ENCODE data around the gene WRNIP1.

The WRNIP1 gene

DNA sequence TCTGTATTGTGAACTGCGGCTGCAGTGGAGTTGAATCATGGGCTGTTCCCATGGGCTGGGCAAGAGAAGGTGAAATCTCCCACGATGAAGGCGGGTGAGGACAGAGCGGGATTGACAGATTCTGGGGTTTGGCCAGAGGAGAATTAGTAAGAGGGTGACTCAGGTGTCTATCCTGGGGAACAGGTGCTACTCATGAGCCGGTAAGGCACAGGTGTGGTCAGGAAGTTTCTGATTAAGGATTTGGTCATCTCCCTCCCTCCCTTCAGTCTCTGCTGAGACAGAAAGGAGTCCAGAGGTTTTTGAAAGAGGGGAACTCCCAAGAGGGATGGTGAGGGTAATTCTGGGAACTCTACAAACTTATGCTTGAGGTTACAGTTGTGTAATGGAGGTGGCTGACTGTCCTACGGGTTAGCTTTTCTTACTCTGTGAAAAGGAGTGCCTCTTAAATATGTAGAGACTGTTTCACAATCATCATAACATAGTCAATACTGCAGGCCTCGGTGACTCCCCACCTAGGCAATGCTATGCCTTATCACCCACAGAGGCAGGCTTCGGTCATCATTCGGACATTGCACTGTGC, 45.0 kb downstream of the WRNIP1 start:
- DNase-seq = no peak

- DNase-seq = no peak
These were observed 47.5 kb downstream of the WRNIP1 start for GRCh38 chr6:2812695-2813094.

DNA sequence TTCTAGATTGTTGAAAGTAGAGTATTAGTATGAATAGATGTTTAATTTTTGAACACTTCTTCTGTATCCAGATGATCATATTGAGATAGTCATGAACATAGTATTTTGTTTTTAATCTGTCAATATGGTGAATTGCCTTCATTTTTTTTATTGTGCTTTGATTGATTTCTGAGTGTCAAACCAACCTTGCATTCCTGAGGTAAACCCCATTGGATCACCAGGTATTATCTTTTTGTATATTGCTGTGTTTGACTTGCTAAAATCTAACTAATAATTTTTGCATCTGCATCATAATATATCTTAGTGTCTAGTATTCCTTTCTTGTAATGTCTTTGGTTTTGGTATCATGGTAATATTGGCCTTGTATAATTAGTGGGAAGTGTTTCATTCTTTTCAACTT, 51.0 kb downstream of the WRNIP1 start:
- no peak for DNase-seq

- no peak for DNase-seq
These were observed 52.8 kb downstream of the WRNIP1 start for GRCh38 chr6:2817903-2818443.

DNA sequence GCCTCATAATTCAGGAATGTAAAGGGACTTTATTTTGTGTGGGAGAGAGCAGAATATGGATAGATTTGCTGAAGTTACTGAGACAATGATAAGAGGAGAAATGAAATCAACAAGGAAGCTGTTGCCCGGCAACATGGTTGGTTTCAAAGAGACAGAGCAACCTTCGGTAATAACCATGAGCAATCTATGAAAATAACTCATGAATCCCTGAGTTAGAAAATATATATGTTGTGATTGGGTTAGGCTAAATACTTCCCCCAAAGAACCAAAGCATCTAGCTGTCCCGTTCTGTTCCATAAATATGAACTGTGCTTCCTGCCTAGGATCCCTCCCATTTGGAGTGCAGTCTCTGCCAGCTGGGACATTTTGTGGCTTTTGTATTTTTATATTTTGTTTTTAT, 53.4 kb downstream of the WRNIP1 start:
- DNase-seq = no peak

DNA sequence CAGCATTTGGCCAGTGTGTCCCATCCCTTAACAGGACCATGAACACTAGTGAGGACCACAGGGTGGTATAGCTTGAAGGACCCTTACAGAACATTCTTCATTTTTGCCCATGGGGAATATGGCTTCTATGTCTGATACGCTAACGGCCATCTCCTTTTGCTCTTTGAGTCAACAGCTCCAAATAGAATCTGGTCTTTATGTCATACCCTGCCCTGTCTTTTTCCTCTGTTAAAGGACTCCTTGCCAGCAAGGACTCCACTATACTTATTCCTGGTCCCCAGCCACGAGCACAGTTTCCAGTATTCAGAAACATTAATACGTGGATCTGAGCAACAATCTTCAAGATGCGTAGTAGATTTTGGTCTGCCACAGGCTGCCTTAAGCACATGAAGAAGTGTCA, 53.9 kb downstream of the WRNIP1 start:
- no peak for DNase-seq

GRCh38 chr6:2819978-2820377, 54.8 kb downstream of the WRNIP1 start:
- DNase-seq = no peak

- no peak for DNase-seq
These were observed 55.2 kb downstream of the WRNIP1 start for GRCh38 chr6:2820415-2820814.

GRCh38 chr6:2821554-2821953, 56.4 kb downstream of the WRNIP1 start:
- no peak for DNase-seq

DNA sequence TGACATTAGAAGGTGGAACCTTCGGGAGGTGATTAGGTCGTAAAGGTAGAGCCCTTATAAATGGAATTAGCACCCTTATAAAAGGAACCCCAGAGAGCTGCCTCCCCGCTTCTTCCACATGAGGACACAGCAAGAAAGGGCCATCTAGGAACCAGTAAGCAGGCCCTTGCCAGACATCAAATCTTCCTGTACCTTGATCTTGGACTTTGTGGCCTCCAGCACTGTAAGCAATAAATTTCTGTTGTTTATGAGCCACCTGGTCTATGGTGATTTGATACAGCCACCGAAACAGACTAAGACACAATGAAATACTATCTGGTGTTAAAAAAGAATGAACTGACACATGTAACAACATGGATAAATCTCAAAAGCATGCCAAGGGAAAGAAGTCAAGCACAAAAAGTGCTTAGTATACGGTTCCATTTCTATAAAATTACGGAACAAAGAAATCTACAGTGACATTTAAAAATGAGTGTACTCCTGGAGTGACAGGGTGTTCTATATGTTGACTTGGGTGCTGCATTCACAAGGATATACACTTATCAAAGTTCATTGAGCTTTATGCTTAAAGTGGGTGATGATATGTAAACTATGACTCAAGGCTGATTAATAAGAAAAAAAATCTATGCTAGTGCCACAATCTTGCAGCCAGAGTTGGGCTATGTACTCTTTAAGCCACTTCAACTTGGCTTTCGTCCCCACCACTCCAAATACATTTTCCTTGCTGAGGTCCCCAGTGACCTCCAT, 58.1 kb downstream of the WRNIP1 start:
- DNase-seq = no peak

- no peak for DNase-seq
These were observed 60.9 kb downstream of the WRNIP1 start for GRCh38 chr6:2826131-2826530.

DNA sequence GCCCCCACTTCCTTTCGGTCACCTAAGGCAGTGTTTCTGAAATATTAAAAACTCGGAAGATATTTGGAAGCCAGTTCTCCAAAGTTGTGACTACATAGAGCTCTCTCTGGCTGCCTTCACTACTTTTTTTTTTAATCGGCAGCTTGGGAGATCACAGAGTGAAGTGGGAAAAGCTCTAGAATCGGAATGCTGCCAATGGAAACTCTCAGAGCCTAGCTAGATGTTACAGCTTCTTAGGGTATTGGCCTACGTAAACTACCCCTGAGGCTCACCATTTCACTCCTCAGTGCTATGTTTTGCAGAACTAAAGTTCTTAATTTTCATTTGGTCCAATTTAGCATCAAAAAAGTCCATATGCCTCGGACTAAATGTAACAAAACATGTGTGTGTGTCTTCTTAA, 61.9 kb downstream of the WRNIP1 start:
- no peak for DNase-seq

DNA sequence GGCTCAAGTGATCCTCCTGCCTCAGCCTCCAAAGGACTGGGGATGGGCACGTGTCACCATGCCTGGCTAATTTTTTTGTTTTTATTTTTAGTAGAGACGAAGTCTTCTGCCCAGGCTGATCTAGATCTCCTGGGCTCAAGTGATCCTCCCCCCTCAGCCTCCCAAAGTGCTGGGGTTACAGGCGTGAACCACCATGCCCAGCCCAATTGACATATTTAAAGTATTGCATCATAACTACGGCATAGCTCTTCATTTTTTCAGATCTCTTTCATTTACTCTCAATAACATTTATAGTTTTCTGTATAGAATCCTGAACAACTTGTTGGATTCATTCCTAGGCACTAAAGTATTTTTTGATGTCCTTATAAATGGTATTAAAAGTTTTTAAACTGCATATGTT, 63.4 kb downstream of the WRNIP1 start:
- DNase-seq = no peak

DNA sequence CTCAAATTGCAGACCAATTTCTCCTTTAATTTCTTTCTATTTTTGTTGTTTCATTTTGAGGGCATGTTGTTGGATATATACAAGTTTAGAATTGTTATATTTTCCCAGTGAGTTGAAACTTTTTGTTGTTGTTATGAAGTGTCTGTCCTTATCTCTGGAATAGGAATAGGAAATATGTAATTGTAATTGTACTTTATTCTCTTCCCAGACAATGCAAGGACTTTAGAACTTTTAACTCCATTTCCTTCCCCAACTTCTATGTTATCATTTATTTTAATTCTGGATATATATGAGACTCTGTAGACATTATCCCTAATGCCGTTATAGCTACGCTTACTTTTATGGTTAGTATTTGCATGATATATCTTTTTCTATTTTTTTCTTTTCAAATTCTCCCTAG, 64.1 kb downstream of the WRNIP1 start:
- DNase-seq = no peak

- no peak for DNase-seq
These were observed 65.0 kb downstream of the WRNIP1 start for GRCh38 chr6:2830183-2830582.

GRCh38 chr6:2831392-2831791, 66.2 kb downstream of the WRNIP1 start:
- no peak for DNase-seq

DNA sequence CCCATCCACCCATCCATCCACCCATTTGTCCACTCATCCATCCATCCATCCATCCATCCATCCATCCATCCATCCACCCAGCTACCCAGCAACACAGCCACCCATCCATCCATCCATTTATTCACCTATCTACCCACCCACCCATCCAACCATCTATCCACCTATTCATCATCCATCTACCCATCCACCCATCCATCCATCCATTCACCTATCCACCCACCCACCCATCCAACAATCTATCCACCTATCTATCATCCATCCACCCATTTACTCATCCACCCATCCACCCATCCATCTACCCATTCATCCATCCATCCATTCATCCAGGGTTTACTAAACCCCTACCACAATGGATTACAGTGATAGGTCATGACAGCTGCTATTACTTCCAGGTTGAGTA, 69.1 kb downstream of the WRNIP1 start:
- DNase-seq = no peak

Measured in NCI-H82 (cell line).